ENCODE data around the gene PMEL. TPM values are rescaled to one million over a fixed set of nuclear protein-coding genes. Genes with fewer than 3 reads are reported as not detected.
"Not testable (repeated sequence)": the region's sequence is repeated elsewhere in the genome, so short reads cannot be mapped to it uniquely, and the experiment has no call there.

PMEL gene
- total RNA-seq (2014; rRNA removed; shearing (Covaris generic)), result 2.7 and 7.6 TPM in 2 replicates

DNA sequence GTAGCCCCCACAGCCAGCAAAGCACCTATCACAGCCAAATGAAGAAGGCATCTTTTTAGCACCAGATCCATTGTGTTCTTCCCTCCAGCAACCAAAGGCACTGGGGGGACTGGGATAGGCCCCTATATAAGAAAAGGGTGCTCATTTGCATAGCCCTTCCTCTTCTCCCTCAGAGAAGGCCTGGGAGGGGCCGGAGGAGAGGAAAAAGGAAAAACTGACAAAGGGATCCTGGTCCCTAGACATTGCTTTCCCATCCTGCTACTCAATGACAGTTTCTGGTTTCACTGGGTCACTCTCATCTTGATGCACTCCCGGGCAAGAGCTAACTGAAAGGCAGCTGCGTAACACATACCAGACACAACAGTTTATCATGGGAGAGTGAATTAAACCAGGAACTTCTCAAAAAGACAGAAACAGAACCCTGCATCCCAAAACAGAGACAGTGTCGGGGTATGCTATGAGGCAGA lies at the start of gene PMEL:
PMEL (minus strand) TSS at position 102 of the 467 bp plus-strand sequence; CDS start at position 71, 31 bp downstream.
- DNase-seq (ENCODE audit: low spot score), result no peak

DNA sequence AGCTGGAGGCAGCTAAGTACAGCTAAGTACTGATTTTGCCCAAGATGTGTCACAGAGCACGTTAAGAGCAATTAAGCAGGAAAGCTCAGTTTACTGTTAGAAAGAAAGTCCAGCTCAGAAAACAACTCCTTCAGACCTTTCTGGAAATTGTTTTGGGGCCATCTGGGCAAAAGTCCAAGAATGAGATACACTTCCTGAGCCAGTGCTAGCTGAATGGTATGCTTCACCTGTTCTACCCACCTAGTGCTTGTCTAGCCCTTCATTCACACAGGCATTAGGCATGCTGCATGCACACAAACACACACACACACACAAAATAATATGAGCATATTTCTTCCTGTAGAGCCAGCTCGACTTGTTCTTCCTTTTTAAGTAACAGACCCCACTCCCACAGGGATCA lies 48.4 kb upstream of the PMEL start:
- peak; percentile 41 for DNase-seq (ENCODE audit: low spot score)

DNA sequence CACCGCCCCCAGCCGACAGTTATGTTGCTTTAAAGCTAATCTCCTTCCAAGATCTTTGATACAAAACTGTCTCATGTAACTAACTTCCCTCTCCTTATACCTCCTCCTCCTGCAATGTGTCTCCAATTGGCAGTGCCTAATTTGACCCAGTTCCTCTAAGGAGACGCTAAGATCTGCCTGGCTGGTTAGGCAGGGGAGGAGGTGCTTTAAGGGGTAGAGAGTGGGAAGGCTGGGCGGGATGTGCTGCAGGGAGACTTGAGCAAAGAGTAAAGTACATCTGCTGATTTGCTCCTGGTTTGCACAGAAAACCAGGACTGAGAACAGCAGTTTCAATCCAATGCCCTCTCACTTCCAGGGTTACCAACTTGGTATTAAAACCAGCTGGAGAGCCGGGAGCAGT lies 47.6 kb upstream of the PMEL start:
- no peak for DNase-seq (ENCODE audit: low spot score)

DNA sequence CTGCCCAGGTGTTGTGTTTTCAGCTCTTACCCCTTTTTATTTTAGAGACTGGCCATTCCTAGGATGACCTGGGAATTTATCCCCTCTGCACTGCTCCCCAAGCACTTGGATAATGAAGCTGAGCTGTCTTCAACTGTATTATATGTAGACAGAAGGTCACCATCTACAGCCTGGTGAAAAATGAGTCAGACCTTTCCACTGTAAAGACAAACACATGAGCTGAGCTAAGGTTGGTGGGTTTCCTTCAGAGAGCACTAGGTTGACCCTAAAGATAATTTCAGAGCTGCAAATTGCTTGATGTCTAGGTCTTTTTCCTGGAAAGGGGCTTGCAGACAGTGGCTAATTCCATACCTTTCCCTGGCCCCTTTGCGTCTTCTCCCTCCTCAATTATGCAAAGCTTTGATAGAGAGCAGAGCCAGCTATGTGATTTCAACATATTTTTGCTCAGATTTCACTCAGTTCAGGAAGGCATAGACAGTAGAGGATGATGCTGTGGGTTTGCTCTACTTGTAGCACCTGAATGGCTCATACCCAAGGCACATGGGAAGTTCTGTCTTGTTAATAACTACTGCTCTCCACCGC lies 45.8 kb upstream of the PMEL start:
- no peak for DNase-seq (ENCODE audit: low spot score)

- DNase-seq (ENCODE audit: low spot score), result no peak
These were observed 44.3 kb upstream of the PMEL start for GRCh38 chr12:56010111-56010570.

- peak; percentile 36 for DNase-seq (ENCODE audit: low spot score)
These were observed 42.0 kb upstream of the PMEL start for GRCh38 chr12:56007564-56008559.

GRCh38 chr12:56004211-56004610 lies 38.4 kb upstream of the PMEL start:
- no peak for DNase-seq (ENCODE audit: low spot score)

- DNase-seq (ENCODE audit: low spot score), result not testable (repeated sequence)
These were observed 37.5 kb upstream of the PMEL start for GRCh38 chr12:56003376-56003775.

GRCh38 chr12:56001487-56002100 lies 35.8 kb upstream of the PMEL start:
- DNase-seq (ENCODE audit: low spot score), result peak; percentile 39

DNA sequence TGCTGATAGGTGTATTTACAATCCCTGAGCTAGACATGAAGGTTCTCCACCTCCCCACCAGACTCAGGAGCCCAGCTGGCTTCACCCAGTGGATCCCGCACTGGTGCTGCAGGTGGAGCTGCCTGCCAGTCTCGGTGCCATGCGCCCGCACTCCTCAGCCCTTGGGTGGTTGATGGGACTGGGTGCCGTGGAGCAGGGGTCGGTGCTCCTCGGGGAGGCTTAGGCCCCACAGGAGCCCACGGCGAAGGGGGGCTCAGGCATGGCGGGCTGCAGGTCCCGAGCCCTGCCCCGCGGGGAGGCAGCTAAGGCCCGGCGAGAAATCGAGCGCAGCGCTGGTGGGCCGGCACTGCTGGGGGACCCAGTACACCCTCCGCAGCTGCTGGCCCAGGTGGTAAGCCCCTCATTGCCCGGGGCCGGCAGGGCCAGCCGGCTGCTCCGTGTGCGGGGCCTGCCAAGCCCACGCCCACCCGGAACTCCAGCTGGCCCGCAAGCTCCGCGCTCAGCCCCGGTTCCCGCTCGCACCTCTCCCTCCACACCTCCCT lies 34.2 kb upstream of the PMEL start:
- DNase-seq (ENCODE audit: low spot score), result not testable (repeated sequence)

DNA sequence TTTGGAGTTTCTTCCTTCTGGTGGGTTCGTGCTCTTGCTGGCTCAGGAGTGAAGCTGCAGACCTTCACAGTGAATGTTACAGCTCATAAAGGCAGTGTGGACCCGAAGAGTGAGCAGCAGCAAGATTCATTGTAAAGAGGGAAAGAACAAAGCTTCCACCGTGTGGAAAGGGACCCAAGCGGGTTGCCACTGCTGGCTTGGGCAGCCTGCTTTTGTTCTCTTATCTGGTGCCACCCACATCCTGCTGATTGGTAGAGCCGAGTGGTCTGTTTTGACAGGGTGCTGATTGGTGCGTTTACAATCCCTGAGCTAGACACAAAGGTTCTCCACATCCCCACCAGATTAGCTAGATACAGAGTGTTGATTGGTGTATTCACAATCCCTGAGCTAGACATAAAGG lies 33.7 kb upstream of the PMEL start:
- DNase-seq (ENCODE audit: low spot score), result not testable (repeated sequence)

DNA sequence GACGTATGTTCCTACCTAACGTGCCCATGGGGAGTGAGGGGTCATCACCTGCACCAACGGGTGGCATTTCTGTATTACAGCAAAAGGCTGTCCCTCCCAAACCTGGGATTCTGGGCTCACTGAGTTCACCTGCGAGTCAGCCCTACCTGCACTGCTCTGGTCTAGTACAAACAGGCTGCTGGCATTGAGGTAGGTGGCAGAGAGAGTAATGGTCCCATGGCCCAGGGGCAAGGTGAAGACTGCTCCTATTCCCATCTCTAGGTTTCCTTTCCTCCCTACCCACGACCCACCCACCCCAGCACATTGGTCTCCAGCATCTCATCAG lies 31.7 kb upstream of the PMEL start:
- no peak for DNase-seq (ENCODE audit: low spot score)

DNA sequence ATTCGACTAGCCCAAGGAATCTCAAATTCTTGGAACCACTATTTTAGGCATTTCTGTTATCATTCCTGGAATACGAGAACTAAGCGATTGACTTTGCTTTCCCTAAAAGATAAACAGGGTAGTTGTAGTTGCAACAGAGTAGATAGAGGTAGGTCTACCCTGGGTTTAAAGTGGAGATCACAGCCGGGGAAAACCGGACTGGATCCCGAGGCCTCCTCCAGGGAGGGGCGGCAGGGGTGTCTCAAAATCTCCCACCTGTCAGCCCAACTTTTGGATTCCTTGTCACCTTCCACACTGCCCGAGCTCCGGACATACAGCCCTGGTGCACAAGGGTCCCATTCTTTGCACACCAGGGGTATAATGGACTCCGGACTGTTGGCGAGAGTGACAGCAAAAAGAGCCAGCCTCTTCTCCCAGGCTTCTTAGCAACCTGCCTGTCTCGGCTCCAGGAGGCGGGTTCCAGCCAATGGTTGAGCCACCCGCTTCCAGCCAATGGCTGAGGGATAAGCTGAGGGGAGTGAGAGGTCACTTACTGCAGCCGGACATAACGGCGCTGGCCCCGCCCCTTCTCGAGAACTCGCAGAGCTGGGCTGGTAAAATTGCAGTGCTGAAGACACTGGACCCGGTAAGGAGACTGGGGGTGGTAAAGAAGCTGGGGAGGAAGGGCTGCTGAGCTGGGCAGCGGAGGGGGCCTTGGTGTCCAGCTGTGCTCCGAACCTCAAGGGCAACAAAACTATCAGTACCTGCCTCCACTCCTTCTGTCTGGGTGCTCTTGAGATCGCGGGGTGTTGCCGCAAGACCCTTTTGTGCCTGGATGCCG lies 31.1 kb upstream of the PMEL start, which contains the start of gene SUOX:
SUOX (plus strand) TSS at position 562 of the 820 bp plus-strand sequence. CDS start 4,946 bp downstream, outside the sequence.
- DNase-seq (ENCODE audit: low spot score), result peak; percentile 97

DNA sequence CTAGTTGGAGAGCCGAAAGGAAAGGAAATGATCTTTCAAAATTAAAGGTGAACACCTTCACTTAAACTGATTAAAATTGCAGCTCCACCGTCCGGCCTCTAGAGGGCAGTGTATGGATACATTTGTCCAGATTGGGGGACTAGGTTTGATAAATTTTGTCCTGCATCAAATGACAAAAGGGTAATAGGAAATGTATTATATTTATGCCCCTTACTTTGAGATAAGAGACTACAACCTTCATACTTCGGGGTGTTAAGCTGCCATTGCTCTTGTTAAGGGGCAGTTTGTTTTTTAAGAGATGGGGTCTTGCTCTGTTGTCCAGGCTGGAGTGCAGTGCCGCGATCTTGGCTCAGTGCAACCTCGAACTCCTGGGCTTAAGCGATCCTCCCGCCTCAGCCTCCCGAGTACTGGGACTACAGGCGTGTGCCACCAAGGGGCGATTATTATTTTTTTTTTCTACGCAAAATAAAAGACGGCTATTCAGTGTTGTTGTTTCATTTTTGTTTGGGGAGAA lies 30.4 kb upstream of the PMEL start:
- peak; percentile 82 for DNase-seq (ENCODE audit: low spot score)

- DNase-seq (ENCODE audit: low spot score), result no peak
These were observed 29.5 kb upstream of the PMEL start for GRCh38 chr12:55995366-55995765.

GRCh38 chr12:55993230-55993853 lies 27.5 kb upstream of the PMEL start:
- no peak for DNase-seq (ENCODE audit: low spot score)

DNA sequence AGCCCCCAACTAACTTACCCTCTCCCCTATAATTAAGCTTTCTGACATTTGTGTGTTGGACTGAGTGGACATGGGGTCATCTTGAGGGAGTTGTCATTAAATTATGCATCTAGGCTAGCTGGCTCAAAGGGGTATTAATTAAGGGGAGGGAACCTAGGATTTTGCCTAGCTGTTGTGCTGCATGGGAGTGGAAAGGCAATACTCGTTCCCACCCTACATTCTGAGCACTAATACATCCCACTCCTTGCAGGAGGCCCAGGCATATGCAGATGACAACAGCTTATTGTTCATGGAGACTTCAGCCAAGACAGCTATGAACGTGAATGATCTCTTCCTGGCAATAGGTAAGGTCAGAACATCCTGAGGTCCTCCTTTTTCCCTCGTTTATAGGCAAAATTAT lies 25.3 kb upstream of the PMEL start:
- no peak for DNase-seq (ENCODE audit: low spot score)

DNA sequence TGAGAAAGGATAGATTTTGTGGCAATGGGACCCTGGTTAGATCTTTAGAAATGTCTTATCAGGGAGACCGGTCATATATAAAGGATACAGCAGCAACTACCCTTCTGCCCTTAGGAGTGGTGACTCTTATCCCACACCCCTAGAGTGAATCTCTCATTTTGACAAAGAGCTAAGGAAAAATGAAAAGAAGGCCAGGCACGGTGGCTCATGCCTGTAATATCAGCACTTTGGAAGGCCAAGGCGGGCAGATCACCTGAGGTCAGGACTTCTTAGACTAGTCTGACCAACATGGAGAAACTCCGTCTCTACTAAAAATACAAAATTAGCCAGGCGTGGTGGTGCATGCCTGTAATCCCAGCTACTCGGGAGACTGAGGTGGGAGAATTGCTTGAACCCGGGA lies 20.1 kb upstream of the PMEL start:
- DNase-seq (ENCODE audit: low spot score), result not testable (repeated sequence)

DNA sequence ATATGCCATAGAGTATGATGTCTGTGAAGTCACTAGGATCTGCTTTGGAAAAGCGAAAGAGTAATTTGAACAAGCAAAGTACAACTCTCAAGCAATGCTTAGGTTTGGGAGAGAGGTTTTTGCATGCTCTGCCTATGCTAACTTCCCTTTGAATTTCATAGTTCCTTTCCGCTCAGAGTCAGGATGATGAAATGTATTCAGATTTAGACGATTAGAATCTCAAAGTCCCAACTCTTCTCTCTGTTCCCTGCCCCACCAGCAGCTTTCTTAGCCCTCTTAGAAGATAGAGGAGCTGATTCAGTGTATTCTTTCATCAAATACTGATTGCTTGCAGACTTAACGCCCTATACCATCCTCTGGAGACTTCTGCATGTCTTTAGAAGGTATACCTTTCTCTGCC lies 19.5 kb upstream of the PMEL start:
- no peak for DNase-seq (ENCODE audit: low spot score)

- no peak for DNase-seq (ENCODE audit: low spot score)
These were observed 19.0 kb upstream of the PMEL start for GRCh38 chr12:55984861-55985260.
